Right renal cortex interstitium (tissue), 3 donors: ENCODE measurements around the gene IGFBPL1. TPM values are rescaled to one million over a fixed set of nuclear protein-coding genes. Genes with fewer than 3 reads are reported as not detected.
"Not testable (repeated sequence)": the region's sequence is repeated elsewhere in the genome, so short reads cannot be mapped to it uniquely, and the experiment has no call there.

Source experiments
- DNase-seq, 3 donors: peaks; one replicate each; pipeline ENCODE4 v3.0.0-alpha.2; 2013; ENCODE audit warnings: low read depth in 3 of 3, low spot score in 2 of 3
- polyA plus RNA-seq, 3 donors: library from polyadenylated mRNA; unstranded; fragments of 120-200 nt; gene quantifications; one replicate each; pipeline ENCODE4 v1.2.1, GENCODE V29; 2013; ENCODE audit not compliant: insufficient read length in 3 of 3

The IGFBPL1 gene
- polyA plus RNA-seq, 3 donors, result 1.5 to 1.9 (median 1.8) TPM

DNA sequence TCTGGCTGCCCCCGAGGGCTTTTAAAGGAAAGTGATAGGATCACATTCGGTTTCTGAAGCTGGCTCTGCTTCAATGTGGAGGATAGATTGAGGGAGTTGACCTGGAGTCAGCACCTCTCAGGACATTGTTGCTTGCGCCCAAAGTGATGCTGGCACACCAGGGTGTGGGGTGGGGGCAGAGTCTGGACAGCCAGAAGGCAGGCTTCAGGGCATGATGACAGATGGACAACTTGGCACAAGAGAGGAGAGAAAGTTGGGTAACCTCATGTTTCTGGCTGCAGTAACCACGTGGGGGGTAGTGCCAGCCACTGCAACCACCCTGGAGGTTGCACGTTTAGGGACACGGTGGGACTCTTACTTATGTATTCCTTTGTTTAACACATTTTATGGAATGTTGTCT lies 22.3 kb downstream of the IGFBPL1 start:
- no peak for DNase-seq

DNA sequence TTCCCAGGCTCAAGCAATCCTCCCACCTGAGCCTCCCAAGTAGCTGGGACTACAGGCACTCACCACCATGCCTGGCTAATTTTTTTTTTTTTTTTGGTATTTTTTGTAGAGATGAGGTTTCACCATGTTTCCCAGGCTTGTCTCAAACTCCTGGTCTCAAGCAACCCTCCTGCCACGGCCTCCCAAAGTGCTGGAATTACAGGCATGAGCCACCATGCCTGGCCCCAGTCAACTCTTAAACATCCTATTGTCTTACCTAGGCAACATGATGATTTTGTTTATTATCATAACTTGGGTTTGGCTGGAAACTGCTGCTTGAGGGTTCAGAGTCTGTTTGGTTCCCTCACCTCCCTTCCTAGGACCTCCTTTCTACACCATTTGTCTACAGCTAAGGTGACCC lies 25.1 kb downstream of the IGFBPL1 start:
- DNase-seq, result not testable (repeated sequence)

GRCh38 chr9:38396371-38396671 lies 27.9 kb downstream of the IGFBPL1 start:
- no peak for DNase-seq

- no peak for DNase-seq
These were observed 28.4 kb downstream of the IGFBPL1 start for GRCh38 chr9:38395653-38396370.

GRCh38 chr9:38394416-38394815 lies 29.8 kb downstream of the IGFBPL1 start:
- DNase-seq, result no peak

- no peak for DNase-seq
These were observed 31.0 kb downstream of the IGFBPL1 start for GRCh38 chr9:38393128-38393796.

GRCh38 chr9:38392235-38393127 lies 31.8 kb downstream of the IGFBPL1 start, which contains the start of gene ALDH1B1:
ALDH1B1 (plus strand) TSS chr9:38392702; CDS start chr9:38395749, 3,047 bp downstream.
- peak in 1 of 3 donors; percentile 61 for DNase-seq

DNA sequence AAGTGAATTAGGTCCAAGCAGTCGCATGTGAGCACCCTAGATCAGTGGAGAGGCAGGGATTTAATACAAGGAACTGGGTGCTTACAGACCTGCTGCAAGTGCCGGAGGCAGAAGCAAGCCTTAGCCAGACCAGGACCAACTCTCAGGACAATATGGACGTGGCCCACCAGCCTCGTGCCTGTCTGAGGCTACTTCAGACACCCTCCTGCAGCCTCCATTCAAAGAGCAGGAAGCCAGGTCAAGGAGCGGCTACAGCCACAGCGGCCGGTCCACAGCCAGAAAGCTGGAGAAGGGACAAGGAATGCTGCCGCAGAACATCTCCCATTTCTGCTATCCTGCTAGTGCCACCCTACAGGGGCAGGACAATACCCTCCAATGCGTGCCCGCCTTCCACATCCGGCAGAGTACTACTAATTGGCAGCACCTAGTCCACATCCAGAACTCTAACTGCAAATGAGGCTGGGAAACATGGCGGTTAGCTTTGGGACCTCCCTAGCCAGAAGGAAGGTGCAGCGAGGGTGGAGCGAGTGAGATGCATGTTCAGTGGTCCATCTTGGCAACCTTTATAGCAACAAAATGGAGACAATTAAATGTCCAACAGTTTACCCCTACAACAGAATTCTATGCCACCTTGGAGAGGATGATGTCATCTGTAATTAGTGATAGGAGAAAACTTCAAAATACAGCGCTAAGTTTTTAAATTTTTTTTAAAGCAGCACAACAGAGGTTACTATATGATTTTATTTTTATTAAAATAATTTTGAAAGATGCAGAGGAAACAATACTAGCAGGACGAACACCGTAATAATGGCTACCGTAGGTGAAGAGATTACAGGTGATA lies 32.8 kb downstream of the IGFBPL1 start:
- no peak for DNase-seq

DNA sequence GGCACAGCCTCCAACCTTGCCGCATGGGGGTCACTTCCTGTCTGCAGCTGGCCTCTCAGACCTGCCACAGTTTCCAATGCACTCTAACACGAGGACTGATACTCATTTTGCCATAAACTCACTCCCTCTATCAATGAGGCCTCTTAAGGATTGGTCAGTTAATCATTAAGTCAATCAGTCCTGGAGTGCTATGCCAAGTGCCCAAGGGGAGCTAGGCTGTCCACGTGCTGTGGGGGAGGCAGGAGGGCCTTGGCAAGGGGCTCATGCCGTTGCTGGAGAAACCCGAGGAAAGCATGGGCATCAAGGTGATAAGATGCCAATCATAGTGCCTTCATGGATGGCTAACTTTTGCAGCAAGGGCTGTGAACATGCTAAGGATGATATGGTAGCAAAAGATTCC lies 33.4 kb downstream of the IGFBPL1 start:
- DNase-seq, result no peak

DNA sequence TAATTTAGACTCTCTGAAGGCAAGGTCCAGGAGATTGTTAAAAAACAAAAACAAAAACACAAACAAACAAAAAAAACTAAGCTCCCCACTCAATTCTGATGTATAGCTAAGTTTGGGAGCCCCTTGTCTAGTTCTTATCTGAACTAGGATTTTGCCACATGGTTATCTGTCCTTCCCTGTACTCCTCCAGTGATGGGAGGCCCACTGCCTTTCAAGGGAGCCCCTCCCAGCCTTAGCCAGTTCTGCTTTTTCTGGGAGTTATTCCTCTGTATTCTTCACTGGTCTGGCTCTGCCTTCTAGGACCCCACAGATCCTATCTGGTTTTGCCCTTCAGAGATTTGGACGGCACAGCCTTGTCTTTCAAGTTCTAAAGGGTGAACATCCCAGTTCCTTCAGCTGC lies 33.8 kb downstream of the IGFBPL1 start:
- no peak for DNase-seq

DNA sequence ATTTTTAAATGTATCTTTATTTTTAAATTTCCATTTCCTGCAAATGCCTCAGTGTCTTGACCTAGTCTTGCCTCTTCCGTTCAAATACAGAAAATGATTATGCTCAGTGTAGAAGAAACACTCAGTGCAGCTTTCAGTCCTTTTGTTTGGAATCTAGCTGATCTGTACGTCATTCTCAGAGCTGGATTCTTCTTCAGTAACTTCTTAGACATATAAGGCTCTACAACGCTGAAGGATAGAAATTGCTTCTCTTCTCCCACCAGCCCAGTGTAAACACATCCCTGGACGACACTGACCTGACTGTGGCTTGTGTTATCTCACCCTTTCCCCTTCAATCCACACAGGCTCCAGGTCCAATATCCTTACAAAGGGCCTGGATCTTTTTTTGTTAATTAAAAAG lies 34.9 kb downstream of the IGFBPL1 start:
- DNase-seq, result no peak

DNA sequence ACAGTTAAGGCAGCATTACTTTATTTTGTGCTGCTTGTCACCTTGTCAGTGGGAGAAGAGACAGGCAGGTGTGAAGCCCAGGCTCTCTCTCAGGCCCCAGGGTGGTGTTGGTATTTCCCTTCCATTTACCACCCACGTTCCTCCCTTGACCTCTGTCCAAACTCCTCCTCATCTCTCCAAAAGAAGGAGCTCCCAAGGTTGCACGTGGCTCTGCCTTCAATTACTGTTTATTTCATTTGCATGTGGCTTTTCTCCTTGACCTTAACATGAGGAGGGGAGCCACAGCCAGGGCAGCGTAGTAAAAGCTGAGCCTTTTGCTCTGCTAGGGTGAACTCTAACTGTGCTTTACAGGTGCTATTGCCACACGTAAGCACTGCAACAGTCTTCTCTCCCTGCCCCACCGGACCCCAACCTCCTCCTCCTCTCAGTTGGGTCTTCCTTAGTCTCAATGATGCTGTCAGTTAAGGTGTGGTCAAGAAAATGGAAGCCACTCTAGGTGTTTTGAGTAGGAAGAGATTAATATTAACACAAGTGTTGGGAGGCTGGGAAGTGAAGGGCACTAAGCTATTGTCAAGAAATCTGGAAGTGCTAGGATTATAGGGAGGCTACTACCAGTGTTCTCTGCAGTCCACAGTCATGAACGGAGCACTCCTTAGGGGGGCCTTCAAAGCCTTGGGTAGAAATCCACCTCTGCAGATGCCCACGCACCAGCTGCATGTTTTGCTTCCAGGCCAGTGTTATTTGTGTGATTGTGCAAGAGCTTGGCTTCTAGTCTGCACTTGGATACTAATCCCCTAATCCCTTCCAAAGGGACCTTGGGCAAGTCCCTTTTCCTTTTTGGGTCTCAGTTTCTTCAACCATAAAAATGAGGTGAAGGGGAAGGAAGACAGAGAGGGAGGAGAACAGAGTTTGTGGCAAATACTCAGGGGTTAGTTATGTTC lies 35.7 kb downstream of the IGFBPL1 start:
- DNase-seq, result no peak

GRCh38 chr9:38387751-38388150 lies 36.5 kb downstream of the IGFBPL1 start:
- no peak for DNase-seq

DNA sequence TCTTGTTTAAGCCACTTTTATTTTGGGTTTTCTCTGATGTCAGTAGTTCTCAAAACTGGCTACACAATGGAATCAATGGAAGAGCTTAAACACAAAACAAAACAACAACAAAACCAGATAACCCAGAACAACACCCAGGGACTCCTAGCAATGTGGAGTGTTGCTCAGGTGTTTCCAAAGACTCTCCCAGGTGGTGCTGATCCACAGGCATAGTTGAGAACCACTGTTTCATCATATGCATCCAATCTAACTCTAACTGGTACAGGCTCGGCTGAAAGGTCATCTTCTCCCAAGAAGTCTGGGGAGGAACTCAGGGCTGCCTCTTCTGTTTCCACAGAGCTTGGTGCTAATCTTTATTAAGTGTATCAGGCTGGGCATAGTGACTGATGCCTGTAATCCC lies 37.2 kb downstream of the IGFBPL1 start:
- DNase-seq, result no peak

GRCh38 chr9:38386319-38386895 lies 37.8 kb downstream of the IGFBPL1 start:
- no peak for DNase-seq

DNA sequence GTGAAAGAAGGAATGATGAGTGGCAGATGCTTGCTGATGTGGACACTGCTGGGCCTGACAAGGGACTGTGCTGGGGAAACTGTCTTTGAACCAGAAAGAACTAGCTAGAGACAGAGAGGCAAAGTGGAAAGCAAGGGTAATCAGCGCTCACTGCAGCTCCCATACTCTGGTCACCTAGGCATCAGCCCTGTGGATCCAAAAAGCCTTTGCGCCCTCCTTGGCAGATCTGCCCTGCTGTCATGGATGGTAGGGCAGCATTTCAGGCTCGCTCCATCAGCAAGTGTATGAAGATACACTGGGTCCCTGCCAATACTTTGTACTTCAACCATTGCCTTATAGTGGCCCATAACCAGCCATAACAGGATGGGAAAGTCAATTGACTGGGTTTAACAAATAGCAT lies 38.4 kb downstream of the IGFBPL1 start:
- no peak for DNase-seq

GRCh38 chr9:38384990-38385848 lies 39.0 kb downstream of the IGFBPL1 start:
- DNase-seq, result no peak

DNA sequence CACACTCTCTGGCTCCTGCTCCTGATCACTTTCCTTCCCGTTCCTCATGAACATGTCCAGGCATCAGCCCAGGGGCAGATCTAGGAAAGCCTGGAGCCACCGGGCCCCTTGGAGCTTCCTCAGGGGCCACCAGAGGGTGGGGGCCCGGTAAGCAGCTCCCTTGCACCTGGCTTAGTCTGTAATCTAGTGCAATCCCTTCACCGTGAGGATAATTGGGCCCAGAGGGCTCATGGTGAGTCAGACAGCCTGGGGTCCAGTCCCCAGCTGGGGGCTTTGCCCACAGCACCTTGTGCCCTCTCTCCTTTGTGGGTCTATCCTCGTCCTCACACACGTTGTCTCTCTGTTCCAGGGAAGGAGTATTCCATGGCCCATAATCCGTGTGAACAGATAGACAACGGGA lies 42.1 kb downstream of the IGFBPL1 start:
- no peak for DNase-seq
